B cell (primary cell): Measurements from ENCODE around the gene TNNT3. TPM values are rescaled to one million over a fixed set of nuclear protein-coding genes. Genes with fewer than 3 reads are reported as not detected.

ENCODE experiments used
- ATAC-seq: fragments of 200-7000 bp; cut with Tn5 transposase; one replicate; pipeline ENCODE4 v1.10.0; 2021; ENCODE audit warnings: low read depth, mild to moderate bottlenecking, moderate number of reproducible peaks, moderate library complexity
- CTCF ChIA-PET: fragments of 350-600 bp; sonication (Branson Sonifier 250); formaldehyde crosslinking; loops from one replicate; lab custom pipeline; 2021; ENCODE audit warnings: antibody characterized with exemption, inconsistent platforms; lab: Charles Lee
- POLR2A ChIA-PET: fragments of 350-600 bp; sonication (Branson Sonifier 250); formaldehyde crosslinking; loops from one replicate; lab custom pipeline; 2021; ENCODE audit warnings: antibody characterized with exemption; lab: Charles Lee
- DNase-seq: peaks from one replicate; pipeline ENCODE4 v3.0.0; 2013
- H2AFZ ChIP-seq: 2 replicates; pipeline ENCODE4 v1.6.1; 2012; ENCODE audit warnings: mild to moderate bottlenecking, low read depth, low read length; ENCODE audit not compliant: insufficient read depth, poor library complexity, severe bottlenecking
- H3K27ac ChIP-seq, 2 donors: 1 replicate in 1 of 2; 2 replicates in 1 of 2; pipeline ENCODE4 v1.5.1; 2012 to 2013; ENCODE audit warnings: low read length in 2 of 2, mild to moderate bottlenecking in 2 of 2, moderate library complexity in 1 of 2
- H3K27me3 ChIP-seq, 4 experiments: fragments of 200-600 bp in 1 of 4; sonication (generic) in 1 of 4; replicated peaks in 1 of 4; 1 replicate in 2 of 4; 2 replicates in 2 of 4; pipeline versions ENCODE4 v1.6.1 to v1.7.0; 2013 to 2016; ENCODE audit warnings: low read length in 3 of 4, mild to moderate bottlenecking in 2 of 4, mixed read lengths in 1 of 4, moderate library complexity in 1 of 4; ENCODE audit not compliant: insufficient read depth in 4 of 4, control insufficient read depth in 3 of 4; ENCODE audit errors: control extremely low read depth in 1 of 4
- H3K36me3 ChIP-seq, 2 experiments: replicated peaks in 1 of 2; 1 replicate in 1 of 2; 2 replicates in 1 of 2; pipeline versions ENCODE4 v1.6.1 to v1.7.1; 2013; ENCODE audit warnings: low read length in 1 of 2; ENCODE audit not compliant: insufficient read depth in 2 of 2, control insufficient read depth in 1 of 2; ENCODE audit errors: control extremely low read depth in 1 of 2, extremely low read depth in 1 of 2
- H3K4me1 ChIP-seq, 2 donors: fragments of 200-600 bp in 1 of 2; sonication (generic) in 1 of 2; 1 replicate in 1 of 2; 2 replicates in 1 of 2; pipeline versions ENCODE4 v1.5.1 to v1.6.1; 2013 to 2017; ENCODE audit warnings: low read length in 2 of 2; ENCODE audit not compliant: control insufficient read depth in 2 of 2, insufficient read depth in 2 of 2
- H3K4me2 ChIP-seq: replicated peaks from 2 replicates; pipeline ENCODE3; 2012; ENCODE audit warnings: mild to moderate bottlenecking, low read depth, low read length; ENCODE audit not compliant: poor library complexity, severe bottlenecking
- H3K4me3 ChIP-seq, 5 experiments: fragments of 200-600 bp in 1 of 5; sonication (generic) in 1 of 5; 1 replicate in 3 of 5; 2 replicates in 2 of 5; pipeline versions ENCODE4 v1.5.1 to v1.7.0; 2011 to 2016; ENCODE audit warnings: low read length in 4 of 5, mild to moderate bottlenecking in 4 of 5, low read depth in 2 of 5, control low read depth in 1 of 5, moderate library complexity in 1 of 5; ENCODE audit not compliant: insufficient read depth in 1 of 5; ENCODE audit errors: control extremely low read depth in 1 of 5, extremely low read depth in 1 of 5
- H3K79me2 ChIP-seq: fragments of 200-600 bp; sonication (generic); one replicate; pipeline ENCODE4 v1.6.0; 2016; ENCODE audit warnings: low read length; ENCODE audit not compliant: control insufficient read depth, insufficient read depth
- H3K9ac ChIP-seq: fragments of 200-600 bp; sonication (generic); 2 replicates; pipeline ENCODE4 v1.6.1; 2017; ENCODE audit warnings: mild to moderate bottlenecking, low read length, moderate library complexity
- H3K9me3 ChIP-seq, 3 donors: one replicate each; pipeline versions ENCODE4 v1.6.1 to v1.7.1; 2013; ENCODE audit warnings: low read length in 2 of 3; ENCODE audit not compliant: control insufficient read depth in 2 of 3, insufficient read depth in 1 of 3; ENCODE audit errors: control extremely low read depth in 1 of 3
- H4K20me1 ChIP-seq: 2 replicates; pipeline ENCODE4 v1.6.0; 2012; ENCODE audit warnings: mild to moderate bottlenecking, low read length; ENCODE audit not compliant: insufficient read depth, control insufficient read depth, poor library complexity, severe bottlenecking
- H3K27ac Mint-ChIP-seq: one replicate; pipeline ENCODE4 v1.8.0; 2021; ENCODE audit warnings: mixed read lengths
- H3K27me3 Mint-ChIP-seq: one replicate; pipeline ENCODE4 v1.8.0; 2021; ENCODE audit warnings: mixed read lengths
- H3K4me1 Mint-ChIP-seq: one replicate; pipeline ENCODE4 v1.8.0; 2021; ENCODE audit warnings: mixed read lengths
- H3K4me3 Mint-ChIP-seq: one replicate; pipeline ENCODE4 v1.8.0; 2021; ENCODE audit warnings: mixed read lengths
- H3K9me3 Mint-ChIP-seq: one replicate; pipeline ENCODE4 v1.8.0; 2022; ENCODE audit warnings: mixed read lengths; ENCODE audit not compliant: insufficient read depth
- CTCF ChIP-seq: fragments of 200-600 bp; IDR thresholded peaks from one replicate; pipeline ENCODE4 v1.8.0; 2022; ENCODE audit warnings: antibody characterized with exemption, mild to moderate bottlenecking
- EZH2 ChIP-seq: IDR thresholded peaks from 2 replicates; pipeline ENCODE4 v1.6.1; 2012; ENCODE audit warnings: borderline replicate concordance, low read depth, mild to moderate bottlenecking, moderate library complexity, low read length; ENCODE audit not compliant: insufficient read depth, poor library complexity, severe bottlenecking
- WGBS: methylation state at CpG from one replicate; pipeline ENCODE4 v1.1.5; 2013; ENCODE audit warnings: missing lambda C conversion rate; ENCODE audit not compliant: insufficient coverage; 5-methylcytosine and 5-hydroxymethylcytosine counted together
- intact Hi-C: fragments of 100-400 bp; cut with micrococcal nuclease; formaldehyde crosslinking; loops from one replicate; pipeline ENCODE4 v1.10.0; 2022
- polyA plus RNA-seq: library from polyadenylated mRNA; depleted of rRNA; stranded (reverse); fragments of >200 nt; gene quantifications from 2 replicates; pipeline ENCODE4 v1.2.3, GENCODE V29; 2012
- total RNA-seq, 2 donors: library from RNA; stranded (reverse); fragments of 120-200 nt in 1 of 2; gene quantifications; 1 replicate in 1 of 2; 2 replicates in 1 of 2; pipeline versions ENCODE4 v1.2.3 to v1.2.4, GENCODE V29; 2013 to 2022

The TNNT3 gene
- total and polyA plus RNA-seq, 2 donors (not counting 1 experiment from before 2014, with no cell fraction given): 2.5 to 10.0 TPM

DNA sequence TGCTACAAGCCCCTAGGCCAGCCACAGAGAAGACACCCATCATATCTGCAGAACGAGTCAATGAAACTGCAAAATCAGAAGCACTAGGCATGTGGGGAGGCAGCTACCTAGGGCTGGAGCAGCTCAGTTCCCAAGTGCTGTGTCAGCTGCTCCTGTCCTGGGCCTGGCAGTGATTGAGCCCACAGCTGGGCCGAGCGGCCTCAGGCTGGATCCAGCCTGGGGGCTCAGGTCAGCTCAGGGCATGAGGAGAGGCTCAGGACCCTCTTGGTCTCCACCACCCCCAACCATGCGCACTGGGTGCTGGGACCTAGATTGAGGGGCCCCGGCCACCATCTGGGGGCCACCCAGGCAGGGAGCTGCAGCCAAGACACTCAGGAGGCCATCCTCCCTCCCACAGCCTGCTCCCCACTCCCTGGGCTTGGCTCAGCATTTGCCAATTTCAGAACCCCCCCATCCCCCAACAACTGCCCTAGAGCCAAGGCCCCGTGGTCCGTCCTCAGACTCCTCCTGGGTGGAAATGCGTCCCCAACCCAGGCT is 2.4 kb upstream of the TNNT3 start:
- H3K4me3 Mint-ChIP-seq: no peak overlapping the region
- Histone ChIP-seq H3K4me1 (peaks cover 0 to 5% of the 10 kb centered on the region in 2 donors), H2AFZ (no peak overlapping the region), H3K4me3 (no peak overlapping the region), H3K79me2 (no peaks in the 10 kb centered on the region), H3K9ac (no peak overlapping the region), H3K27ac (no peak overlapping the region), H3K36me3 (no peaks in the 10 kb centered on the region), H4K20me1 (no peaks in the 10 kb centered on the region), H3K9me3 (no peaks in the 10 kb centered on the region), H3K4me2 (no peak overlapping the region), H3K27me3 (peaks cover 0 to 10% (median 5%) of the 10 kb centered on the region in 4 experiments)
- peaks cover 17% of the 10 kb centered on the region for H3K27me3 Mint-ChIP-seq
- intact Hi-C loops: loop anchor here (5.0 kb wide), 2 partner anchors 35 to 65 kb away; partner anchors contain the start of gene LSP1
- no peak for DNase-seq
- peak; percentile 6 for ATAC-seq
- H3K4me1 Mint-ChIP-seq: peaks cover 24% of the 10 kb centered on the region
- POLR2A ChIA-PET: interaction anchor here (0.6 to 1.4 kb wide), 3 partner anchors 25 to 30 kb away, joined by 4 to 5 read pairs (median 4); partner anchors contain the start of gene PRR33
- TF ChIP-seq CTCF (no peak), EZH2 (no peak)
- CTCF ChIA-PET: interaction anchor here (1.0 to 2.4 kb wide), 4 partner anchors 27 to 233 kb away, joined by 3 to 9 read pairs (median 4); no protein-coding TSS in a partner anchor
- 78% methylated on average over 8 of the region's 8 CpGs for WGBS
- peak overlapping the region; percentile 46 for H3K27ac Mint-ChIP-seq
- H3K9me3 Mint-ChIP-seq: no peaks in the 10 kb centered on the region
